Stromal cell of bone marrow (primary cell): ENCODE data around the gene CXCL11.
A peak's percentile ranks its signal among the peaks of the same experiment; 100 is the strongest.
"Not testable (repeated sequence)": the region's sequence is repeated elsewhere in the genome, so short reads cannot be mapped to it uniquely, and the experiment has no call there.

Experiments used
- DNase-seq: peaks from one replicate; pipeline ENCODE4 v3.0.0-alpha.2; 2012; ENCODE audit warnings: low read depth

The CXCL11 gene

DNA sequence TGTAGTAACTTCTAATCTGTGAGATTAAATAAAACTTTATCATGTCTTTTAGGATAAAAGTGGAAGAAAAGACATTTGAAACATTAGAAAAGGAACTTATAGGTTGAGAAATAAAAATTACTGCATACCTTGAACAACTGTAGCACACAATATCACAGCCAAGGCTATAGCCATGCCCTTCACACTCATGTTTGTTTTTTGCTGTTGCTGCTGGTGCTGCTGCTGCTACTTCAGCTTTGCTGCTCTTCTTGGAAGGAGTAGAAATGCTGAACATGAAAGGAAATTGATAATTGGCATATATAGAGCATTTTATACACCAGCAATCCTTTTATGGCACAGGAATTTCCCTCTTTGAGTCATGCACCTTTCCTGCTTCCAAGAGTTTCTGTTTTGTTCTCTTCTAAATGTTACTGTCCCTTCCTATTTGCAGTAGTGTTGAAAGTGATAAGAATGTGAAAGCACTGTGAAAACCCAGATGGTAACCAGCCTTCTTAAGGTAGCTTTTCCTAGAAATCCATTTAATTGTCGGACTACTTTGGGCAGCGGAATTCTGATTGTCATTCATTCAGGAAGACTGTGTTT is at the start of gene CXCL11:
TSS of gene CXCL11 (minus strand) at position 272 of the 582 bp plus-strand sequence. CDS start at position 189, 83 bp downstream.
- no peak for DNase-seq

- DNase-seq: no peak
Observed at GRCh38 chr4:76084542-76084941, 48.7 kb upstream of the CXCL11 start.

DNA sequence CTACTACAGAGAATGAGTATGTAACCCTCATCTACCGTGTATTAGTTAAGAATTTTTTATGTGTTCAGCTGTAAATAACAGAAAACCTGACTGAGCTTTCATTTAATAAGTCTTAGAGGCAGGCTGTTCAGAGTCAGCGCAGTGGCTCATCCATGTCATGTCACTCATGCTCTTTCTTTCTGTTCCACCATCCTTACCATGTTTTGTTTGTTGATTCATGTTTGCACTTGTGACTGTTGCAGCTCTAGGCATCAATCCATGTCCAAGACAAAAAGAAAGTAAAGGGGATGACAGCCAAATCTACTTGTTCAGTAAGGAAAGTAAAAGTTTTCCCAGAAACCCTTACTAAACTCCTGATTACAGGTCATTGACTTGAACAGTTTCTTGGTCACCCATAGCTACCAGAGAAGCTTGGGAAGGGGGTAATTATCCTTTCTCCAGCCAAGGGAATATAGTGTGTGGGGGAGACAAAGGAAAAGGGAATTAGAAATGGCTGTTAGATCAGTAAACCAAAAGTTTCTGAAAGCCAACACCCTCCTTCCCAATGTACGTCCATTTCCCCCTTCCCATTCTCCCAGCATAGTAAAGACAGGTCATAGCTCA is 47.6 kb upstream of the CXCL11 start:
- no peak for DNase-seq

- no peak for DNase-seq
Observed at GRCh38 chr4:76078033-76078613, 42.3 kb upstream of the CXCL11 start.

GRCh38 chr4:76074993-76075600 is 39.2 kb upstream of the CXCL11 start:
- no peak for DNase-seq

GRCh38 chr4:76074468-76074867 is 38.6 kb upstream of the CXCL11 start, which contains the start of gene ART3:
Gene ART3 (plus strand): TSS chr4:76074709. CDS start chr4:76075890, 1,181 bp downstream.
- no peak for DNase-seq

DNA sequence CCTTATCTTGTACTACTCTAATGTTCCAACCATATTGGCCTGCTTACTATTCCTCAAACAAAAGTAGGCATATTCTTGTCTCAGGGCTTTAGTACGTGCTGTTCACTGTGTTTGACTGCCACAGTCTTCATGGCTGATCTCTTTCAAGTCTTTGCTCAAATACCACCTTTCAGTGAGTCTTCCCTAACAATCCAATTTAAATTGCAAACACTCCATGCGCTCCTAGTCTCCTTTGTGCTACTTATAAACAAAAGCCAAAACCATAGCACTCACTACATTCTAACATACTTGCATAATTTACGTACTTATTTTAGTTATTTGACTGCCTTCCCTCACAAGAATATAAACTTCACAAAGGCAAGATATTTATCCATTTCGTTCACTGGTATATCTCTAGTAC is 36.9 kb upstream of the CXCL11 start:
- no peak for DNase-seq

- peak; percentile 61 for DNase-seq
Observed at GRCh38 chr4:76067652-76068286, 31.9 kb upstream of the CXCL11 start.

DNA sequence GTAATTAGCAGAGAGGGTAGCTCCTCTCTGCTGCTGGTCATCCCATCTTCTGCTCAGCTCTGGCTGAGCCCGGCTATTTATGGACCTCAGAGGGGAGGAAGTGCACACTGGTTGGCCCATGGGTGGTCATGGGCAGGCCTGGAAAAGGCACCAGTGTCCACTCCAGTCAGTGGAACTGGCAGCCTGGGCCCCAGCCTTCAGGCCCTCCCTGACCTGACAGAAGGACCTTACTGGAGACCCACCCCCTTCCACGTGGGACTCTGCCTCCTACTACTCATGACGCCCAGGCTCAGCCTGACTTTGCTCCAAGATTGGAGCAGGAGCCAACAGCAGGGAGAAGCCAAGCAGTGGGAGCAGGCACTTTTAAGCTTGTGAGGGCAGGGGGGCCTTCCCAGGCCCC is 30.7 kb upstream of the CXCL11 start:
- no peak for DNase-seq

- no peak for DNase-seq
Observed at GRCh38 chr4:76061982-76062381, 26.1 kb upstream of the CXCL11 start.

- no peak for DNase-seq
Observed at GRCh38 chr4:76061421-76061820, 25.6 kb upstream of the CXCL11 start.

DNA sequence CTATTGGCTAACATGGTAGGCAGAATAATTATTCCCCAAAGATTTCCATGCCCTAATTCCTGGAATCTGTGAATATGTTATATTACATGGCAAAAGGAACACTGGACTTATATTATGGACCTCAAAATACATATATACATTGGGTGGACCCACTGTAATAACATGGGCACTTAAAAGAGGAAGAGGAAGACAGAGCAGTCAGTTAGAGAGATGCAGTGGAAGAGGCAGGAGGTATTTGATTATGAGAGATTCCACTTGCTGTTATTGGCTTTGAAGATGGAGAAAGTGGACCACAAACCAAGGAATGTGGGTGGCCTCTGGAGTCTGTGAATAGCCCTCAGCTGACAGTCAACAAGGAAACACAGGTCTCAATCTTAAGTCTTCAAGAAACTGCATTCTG is 24.6 kb upstream of the CXCL11 start:
- DNase-seq: no peak

DNA sequence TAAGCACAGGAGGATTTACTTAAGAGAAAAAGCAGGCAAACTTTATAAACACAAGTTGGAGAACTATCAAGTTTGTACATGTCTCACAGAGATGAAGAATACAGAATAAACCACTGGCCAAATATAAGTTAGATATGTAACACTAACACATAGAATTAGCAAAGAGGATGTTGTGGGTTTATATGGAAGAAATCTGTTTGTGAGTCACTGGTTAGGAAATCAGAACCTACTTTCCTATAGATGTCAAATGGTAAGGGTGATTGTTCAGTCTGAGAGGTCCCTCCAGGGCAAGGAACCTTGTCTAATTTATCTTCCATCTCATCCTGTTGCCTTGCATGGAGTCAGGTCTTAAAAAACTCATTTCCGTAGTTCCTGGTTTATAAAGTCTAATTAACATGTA is 23.9 kb upstream of the CXCL11 start:
- no peak for DNase-seq

DNA sequence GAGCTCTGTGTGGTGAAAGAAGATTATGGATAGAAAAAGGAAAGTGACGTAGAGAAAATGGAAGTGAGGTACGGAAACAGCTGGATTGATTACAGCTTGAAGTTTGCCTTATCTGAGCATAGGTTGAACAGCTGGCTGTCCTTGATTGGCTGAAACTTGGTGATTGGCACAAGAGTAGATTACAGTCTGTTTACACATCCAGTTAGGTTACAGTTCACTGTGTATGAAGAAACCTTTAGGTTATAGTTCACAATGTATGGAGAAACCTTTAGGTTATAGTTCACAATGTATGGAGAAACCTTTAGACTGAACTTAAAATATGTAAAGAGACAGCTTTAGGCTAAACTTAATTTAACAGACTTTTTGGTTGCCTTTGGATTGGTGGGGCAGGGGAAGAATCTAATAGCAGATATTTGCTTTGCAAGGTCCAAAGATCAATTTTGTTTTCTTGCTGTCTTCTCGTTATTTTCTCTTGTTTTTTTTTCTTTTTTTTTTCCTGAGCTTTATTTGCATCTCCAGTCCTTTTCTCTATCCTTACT is 23.1 kb upstream of the CXCL11 start:
- DNase-seq: no peak

DNA sequence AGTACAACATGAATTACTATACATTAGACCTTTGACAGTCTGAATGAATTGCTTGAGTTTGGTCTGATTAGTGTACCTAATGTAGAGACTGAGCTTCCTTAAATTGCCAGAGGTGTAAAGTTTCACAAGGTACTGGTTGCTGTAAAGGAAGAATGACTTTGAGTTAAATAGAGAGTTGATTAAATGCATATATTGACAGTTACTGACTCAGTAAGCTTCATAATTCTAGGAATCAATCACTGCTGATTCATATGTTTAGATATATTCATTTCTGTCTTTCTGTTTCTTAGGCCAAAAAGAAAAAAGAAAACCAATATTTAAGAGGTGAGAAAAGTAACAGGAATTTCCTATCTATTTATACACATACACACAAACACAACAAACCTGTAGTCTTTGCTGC is 22.4 kb upstream of the CXCL11 start:
- DNase-seq: no peak

- DNase-seq: no peak
Observed at GRCh38 chr4:76055421-76055820, 19.6 kb upstream of the CXCL11 start.

GRCh38 chr4:76055016-76055415 is 19.1 kb upstream of the CXCL11 start:
- DNase-seq: no peak

DNA sequence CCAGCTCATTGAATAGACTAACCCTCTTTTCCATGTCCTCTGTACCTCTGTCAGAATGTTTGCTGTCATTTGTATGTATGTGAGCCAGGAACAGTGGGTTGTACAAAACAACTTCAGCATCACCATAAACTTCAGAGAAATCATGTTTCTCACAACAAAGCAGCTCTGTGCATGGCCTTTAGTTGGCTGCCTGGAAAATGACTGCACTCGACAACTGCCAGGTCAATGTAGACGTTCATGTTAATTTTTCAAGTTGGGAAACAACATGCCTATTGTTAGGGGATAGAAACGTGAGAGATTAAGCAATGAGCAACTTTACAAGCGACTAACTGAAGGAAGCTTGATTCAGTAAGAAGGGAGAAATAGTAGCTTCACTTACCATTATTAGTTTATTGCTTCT is 17.9 kb upstream of the CXCL11 start:
- no peak for DNase-seq

DNA sequence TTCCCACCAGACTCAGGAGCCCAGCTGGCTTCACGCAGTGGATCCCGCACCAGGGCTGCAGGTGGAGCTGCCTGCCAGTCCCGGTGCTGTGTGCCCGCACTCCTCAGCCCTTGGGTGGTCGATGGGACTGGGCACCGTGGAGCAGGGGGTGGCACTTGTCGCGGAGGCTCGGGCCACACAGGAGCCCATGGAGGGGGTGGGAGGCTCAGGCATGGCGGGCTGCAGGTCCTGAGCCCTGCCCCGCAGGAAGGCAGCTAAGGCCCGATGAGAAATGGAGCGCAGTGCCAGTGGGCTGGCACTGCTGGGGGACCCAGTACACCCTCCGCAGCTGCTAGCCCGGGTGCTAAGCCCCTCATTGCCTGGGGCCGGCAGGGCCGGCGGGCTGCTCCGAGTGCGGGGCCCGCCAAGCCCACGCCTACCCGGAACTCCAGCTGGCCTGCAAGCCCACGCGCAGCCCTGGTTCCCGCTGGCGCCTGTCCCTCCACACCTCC is 14.7 kb upstream of the CXCL11 start:
- not testable (repeated sequence) for DNase-seq

- not testable (repeated sequence) for DNase-seq
Observed at GRCh38 chr4:76049860-76050416, 14.1 kb upstream of the CXCL11 start.

- DNase-seq: not testable (repeated sequence)
Observed at GRCh38 chr4:76044686-76045085, 8.8 kb upstream of the CXCL11 start.

DNA sequence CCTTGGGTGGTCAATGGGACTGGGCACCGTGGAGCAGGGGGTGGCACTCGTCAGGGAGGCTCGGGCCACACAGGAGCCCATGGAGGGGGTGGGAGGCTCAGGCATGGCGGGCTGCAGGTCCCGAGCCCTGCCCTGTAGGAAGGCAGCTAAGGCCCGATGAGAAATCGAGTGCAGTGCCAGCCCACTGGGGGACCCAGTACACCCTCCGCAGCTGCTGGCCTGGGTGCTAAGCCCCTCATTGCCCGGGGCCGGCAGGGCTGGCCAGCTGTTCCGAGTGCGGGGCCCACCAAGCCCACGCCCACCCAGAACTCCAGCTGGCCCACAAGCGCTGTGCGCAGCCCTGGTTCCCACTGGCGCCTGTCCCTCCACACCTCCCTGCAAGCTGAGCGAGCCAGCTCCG is 7.4 kb upstream of the CXCL11 start:
- not testable (repeated sequence) for DNase-seq
